ENCODE measurements around the gene DIP2B. TPM values are rescaled to one million over a fixed set of nuclear protein-coding genes. Genes with fewer than 3 reads are reported as not detected.
A peak's percentile ranks its signal among the peaks of the same experiment; 100 is the strongest.

Gene DIP2B
- total RNA-seq, 1 donor from 2014 or later: 21.1 TPM

DNA sequence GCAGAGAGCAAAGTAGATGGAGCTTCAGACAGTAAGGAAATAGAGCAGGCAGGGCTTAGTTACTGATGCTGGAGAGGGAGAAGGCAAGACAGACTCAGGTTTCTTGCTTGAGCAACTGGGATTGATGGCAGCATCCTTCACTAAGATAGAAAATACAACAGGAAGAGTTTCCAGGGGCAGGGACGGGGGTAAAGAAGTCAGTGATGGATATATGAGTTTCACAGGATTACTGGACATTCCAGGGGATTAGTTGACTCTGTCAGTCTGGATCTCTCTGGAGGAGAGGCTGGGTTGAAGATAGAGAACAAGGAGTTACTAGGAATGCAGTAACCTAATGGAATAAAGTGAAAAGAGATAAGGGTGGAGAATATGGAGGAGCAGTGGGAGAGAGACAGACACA lies 184.7 kb downstream of the DIP2B start:
- Histone ChIP-seq H3K36me3 (ENCODE audit: control insufficient read depth, insufficient read depth, low read length) (peaks cover 7% of the 10 kb centered on the region), H3K4me3 (ENCODE audit: low read depth, low read length) (no peak overlapping the region), H3K27me3 (ENCODE audit: control insufficient read depth, insufficient read depth, low read length) (no peaks in the 10 kb centered on the region)
- no peak for FAIRE-seq
- DNase-seq (ENCODE audit: low read depth): no peak
- TF ChIP-seq CTCF (IDR thresholded peaks at IDR 0.05; ENCODE audit: insufficient read depth, low read length, severe bottlenecking): no peak

DNA sequence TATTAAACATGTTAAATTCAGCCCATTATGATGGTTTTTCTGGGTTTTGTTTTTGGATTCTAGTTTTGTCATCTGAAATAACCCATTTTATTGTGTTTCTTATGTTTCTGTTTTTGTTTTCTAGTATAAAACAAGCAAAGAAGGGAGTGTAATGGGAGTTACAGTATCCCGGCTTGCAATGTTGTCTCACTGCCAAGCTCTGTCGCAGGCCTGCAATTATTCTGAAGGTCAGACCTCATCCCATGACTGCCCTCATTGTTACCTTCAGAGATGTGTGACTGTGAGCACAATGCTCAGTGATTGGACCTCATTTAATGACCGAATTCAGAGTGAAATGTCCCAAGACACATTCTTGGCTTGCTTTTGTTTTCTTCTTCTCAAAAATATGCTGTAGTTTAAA lies 186.1 kb downstream of the DIP2B start:
- Histone ChIP-seq H3K36me3 (ENCODE audit: control insufficient read depth, insufficient read depth, low read length) (peaks cover 6% of the 10 kb centered on the region), H3K27me3 (ENCODE audit: control insufficient read depth, insufficient read depth, low read length) (no peaks in the 10 kb centered on the region), H3K4me3 (ENCODE audit: low read depth, low read length) (no peak overlapping the region)
- FAIRE-seq (no peak), DNase-seq (ENCODE audit: low read depth) (no peak)
- TF ChIP-seq CTCF (IDR thresholded peaks at IDR 0.05; ENCODE audit: insufficient read depth, low read length, severe bottlenecking): no peak

DNA sequence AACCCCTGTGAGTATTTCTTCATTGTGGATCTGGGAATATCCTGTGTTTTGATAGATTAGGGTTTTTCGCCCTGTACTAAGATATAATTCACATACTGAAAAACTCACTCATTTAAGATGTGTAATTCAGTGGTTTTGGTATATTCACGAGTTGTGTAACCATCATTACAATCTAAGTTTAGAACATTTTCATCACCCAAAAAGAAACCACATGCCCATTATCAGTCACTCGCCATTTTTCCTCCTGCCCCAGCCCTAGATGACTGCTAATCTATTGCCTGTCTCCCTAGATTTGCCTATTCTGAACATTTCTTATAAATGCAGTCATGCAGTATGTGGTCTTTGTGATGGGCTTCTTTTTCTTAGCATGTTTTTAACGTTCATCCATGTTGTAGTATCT lies 191.2 kb downstream of the DIP2B start:
- no peak for FAIRE-seq
- no peak for DNase-seq (ENCODE audit: low read depth)
- Histone ChIP-seq H3K4me3 (ENCODE audit: low read depth, low read length) (no peak overlapping the region), H3K27me3 (ENCODE audit: control insufficient read depth, insufficient read depth, low read length) (no peaks in the 10 kb centered on the region), H3K36me3 (ENCODE audit: control insufficient read depth, insufficient read depth, low read length) (peaks cover 10% of the 10 kb centered on the region)
- TF ChIP-seq CTCF (IDR thresholded peaks at IDR 0.05; ENCODE audit: insufficient read depth, low read length, severe bottlenecking): no peak

DNA sequence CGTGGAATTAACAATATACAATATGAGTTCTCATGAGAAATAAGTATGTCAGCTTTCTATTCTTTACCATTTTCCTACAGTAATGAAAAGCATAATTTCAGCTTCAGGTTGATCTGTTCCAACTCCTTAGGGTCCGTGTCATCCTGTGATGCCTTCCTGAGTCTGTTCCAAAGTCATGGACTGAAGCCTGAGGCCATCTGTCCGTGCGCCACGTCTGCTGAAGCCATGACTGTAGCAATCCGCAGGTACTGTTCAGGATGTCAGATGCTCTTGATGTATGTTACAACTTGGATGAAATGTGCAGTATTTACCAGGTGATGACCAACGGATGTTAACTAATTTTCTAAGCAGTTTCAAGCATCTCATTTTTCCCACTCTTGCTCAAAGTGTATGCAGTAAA lies 192.1 kb downstream of the DIP2B start:
- peaks cover 10% of the 10 kb centered on the region for H3K36me3 ChIP-seq (ENCODE audit: control insufficient read depth, insufficient read depth, low read length)
- H3K27me3 ChIP-seq (ENCODE audit: control insufficient read depth, insufficient read depth, low read length): no peaks in the 10 kb centered on the region
- FAIRE-seq: peak; percentile 82
- H3K4me3 ChIP-seq (ENCODE audit: low read depth, low read length): no peak overlapping the region
- DNase-seq (ENCODE audit: low read depth): no peak
- no peak for TF ChIP-seq CTCF (IDR thresholded peaks at IDR 0.05; ENCODE audit: insufficient read depth, low read length, severe bottlenecking)

DNA sequence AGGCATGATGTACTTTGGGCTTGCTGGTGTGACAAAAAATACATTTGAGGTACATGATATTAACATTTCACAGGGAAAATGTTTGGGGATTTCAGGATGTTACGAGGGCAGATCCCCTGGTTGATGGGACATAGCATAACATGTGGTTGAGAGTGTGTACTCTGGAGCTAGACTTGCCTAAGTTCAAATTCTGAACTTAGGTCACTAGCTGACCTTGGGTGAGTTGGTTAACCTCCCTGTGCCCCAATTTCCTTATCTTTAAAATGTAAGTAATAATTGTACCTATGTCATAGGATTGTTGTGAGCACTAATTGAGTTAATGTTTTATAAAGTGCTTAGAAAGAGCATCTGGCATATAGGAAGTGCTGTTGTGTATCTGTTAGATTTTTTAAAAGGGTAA lies 194.4 kb downstream of the DIP2B start:
- DNase-seq (ENCODE audit: low read depth): no peak
- Histone ChIP-seq H3K27me3 (ENCODE audit: control insufficient read depth, insufficient read depth, low read length) (no peaks in the 10 kb centered on the region), H3K36me3 (ENCODE audit: control insufficient read depth, insufficient read depth, low read length) (peaks cover 15% of the 10 kb centered on the region), H3K4me3 (ENCODE audit: low read depth, low read length) (no peak overlapping the region)
- no peak for TF ChIP-seq CTCF (IDR thresholded peaks at IDR 0.05; ENCODE audit: insufficient read depth, low read length, severe bottlenecking)
- FAIRE-seq: no peak

GRCh38 chr12:50699940-50700339 lies 195.2 kb downstream of the DIP2B start:
- DNase-seq (ENCODE audit: low read depth) (no peak), FAIRE-seq (no peak)
- TF ChIP-seq CTCF (IDR thresholded peaks at IDR 0.05; ENCODE audit: insufficient read depth, low read length, severe bottlenecking): no peak
- Histone ChIP-seq H3K36me3 (ENCODE audit: control insufficient read depth, insufficient read depth, low read length) (peaks cover 15% of the 10 kb centered on the region), H3K4me3 (ENCODE audit: low read depth, low read length) (no peak overlapping the region), H3K27me3 (ENCODE audit: control insufficient read depth, insufficient read depth, low read length) (no peaks in the 10 kb centered on the region)
